NCI-H446 (cell line): ENCODE results near the gene MAML3.

Source experiments
- DNase-seq, 2 experiments: peaks; one replicate each; lab custom pipeline; 2025; lab: John Stamatoyannopoulos, UW

The MAML3 gene

GRCh38 chr4:140156529-140157171, 2.7 kb upstream of the MAML3 start:
- no peak for DNase-seq

GRCh38 chr4:140154572-140154891, 548 bp upstream of the MAML3 start:
- peak in 1 of 2 experiments; percentile 72 for DNase-seq

- no peak for DNase-seq
Measured at GRCh38 chr4:140153419-140153717, 616 bp downstream of the MAML3 start.

GRCh38 chr4:140152751-140153418, 1.1 kb downstream of the MAML3 start:
- peak in 1 of 2 experiments; percentile 23 for DNase-seq

- DNase-seq = peak; percentile 78 to 84
Measured at GRCh38 chr4:140152013-140152703, 1.8 kb downstream of the MAML3 start.

GRCh38 chr4:140151699-140152012, 2.3 kb downstream of the MAML3 start:
- peak; percentile 90 to 92 for DNase-seq

- peak; percentile 90 to 91 for DNase-seq
Measured at GRCh38 chr4:140150886-140151698, 2.9 kb downstream of the MAML3 start.

GRCh38 chr4:140150636-140150885, 3.4 kb downstream of the MAML3 start:
- no peak for DNase-seq

GRCh38 chr4:140149846-140150635, 3.9 kb downstream of the MAML3 start:
- DNase-seq = peak; percentile 37 to 52

- DNase-seq = no peak
Measured at GRCh38 chr4:140144050-140144449, 9.9 kb downstream of the MAML3 start.

- no peak for DNase-seq
Measured at GRCh38 chr4:140141210-140141835, 12.7 kb downstream of the MAML3 start.

- DNase-seq = no peak
Measured at GRCh38 chr4:140140566-140140965, 13.4 kb downstream of the MAML3 start.

GRCh38 chr4:140138428-140138827, 15.6 kb downstream of the MAML3 start:
- DNase-seq = no peak

- DNase-seq = no peak
Measured at GRCh38 chr4:140137671-140138070, 16.3 kb downstream of the MAML3 start.

GRCh38 chr4:140136509-140136908, 17.5 kb downstream of the MAML3 start:
- DNase-seq = no peak

- peak; percentile 71 to 93 for DNase-seq
Measured at GRCh38 chr4:140135529-140136088, 18.4 kb downstream of the MAML3 start.

- no peak for DNase-seq
Measured at GRCh38 chr4:140134746-140135425, 19.1 kb downstream of the MAML3 start.

GRCh38 chr4:140133576-140133975, 20.4 kb downstream of the MAML3 start:
- no peak for DNase-seq

GRCh38 chr4:140131675-140132229, 22.2 kb downstream of the MAML3 start:
- no peak for DNase-seq

- DNase-seq = no peak
Measured at GRCh38 chr4:140130677-140131076, 23.3 kb downstream of the MAML3 start.

GRCh38 chr4:140127422-140127821, 26.6 kb downstream of the MAML3 start:
- DNase-seq = no peak
